ENCODE measurements around the gene KRT9.

DNA sequence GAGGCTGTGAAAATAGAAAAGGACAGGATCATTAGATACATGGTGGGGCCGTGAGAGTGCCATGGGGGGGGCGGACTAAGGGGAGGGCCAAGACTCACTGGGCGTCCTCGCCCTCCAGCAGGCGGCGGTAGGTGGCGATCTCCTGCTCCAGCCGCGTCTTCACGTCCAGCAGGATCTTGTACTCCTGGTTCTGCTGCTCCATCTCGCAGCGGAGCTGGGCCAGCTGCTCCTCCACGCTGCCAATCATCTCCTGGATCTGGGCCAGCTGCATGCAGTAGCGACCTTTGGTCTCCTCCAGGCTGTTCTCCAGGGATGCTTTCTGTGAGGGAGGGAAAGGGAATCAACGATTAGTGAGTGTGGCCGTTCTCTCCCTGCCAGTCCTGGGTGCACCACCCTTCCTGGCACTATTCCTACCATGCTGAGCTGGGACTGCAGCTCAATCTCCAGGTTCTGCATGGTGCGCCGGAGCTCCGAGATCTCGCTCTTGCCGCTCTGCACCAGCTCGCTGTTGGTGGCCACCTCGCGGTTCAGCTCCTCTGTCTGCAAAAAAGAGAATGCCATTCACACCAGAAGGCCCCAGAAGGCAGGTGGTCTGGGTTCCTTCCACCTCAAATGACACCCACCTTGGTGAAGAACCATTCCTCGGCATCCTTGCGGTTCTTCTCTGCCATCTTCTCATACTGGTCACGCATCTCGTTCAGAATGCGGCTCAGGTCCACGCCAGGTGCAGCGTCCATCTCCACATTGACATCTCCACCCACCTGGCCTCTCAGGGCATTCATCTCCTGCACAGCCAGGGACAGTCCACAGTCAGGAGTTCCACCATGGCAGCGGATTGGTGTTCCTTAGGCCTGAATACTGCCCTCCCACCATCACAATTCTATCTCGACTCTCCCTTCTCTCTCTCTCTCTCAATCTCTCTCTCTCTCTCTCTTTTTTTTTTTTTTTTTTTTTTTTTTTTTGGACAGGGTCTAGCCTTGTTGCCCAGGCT, 11.6 kb upstream of the KRT9 start:
- TF ChIP-seq, protein P1, sequence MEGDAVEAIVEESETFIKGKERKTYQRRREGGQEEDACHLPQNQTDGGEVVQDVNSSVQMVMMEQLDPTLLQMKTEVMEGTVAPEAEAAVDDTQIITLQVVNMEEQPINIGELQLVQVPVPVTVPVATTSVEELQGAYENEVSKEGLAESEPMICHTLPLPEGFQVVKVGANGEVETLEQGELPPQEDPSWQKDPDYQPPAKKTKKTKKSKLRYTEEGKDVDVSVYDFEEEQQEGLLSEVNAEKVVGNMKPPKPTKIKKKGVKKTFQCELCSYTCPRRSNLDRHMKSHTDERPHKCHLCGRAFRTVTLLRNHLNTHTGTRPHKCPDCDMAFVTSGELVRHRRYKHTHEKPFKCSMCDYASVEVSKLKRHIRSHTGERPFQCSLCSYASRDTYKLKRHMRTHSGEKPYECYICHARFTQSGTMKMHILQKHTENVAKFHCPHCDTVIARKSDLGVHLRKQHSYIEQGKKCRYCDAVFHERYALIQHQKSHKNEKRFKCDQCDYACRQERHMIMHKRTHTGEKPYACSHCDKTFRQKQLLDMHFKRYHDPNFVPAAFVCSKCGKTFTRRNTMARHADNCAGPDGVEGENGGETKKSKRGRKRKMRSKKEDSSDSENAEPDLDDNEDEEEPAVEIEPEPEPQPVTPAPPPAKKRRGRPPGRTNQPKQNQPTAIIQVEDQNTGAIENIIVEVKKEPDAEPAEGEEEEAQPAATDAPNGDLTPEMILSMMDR (IDR thresholded peaks at IDR 0.05 in 2 of 3, conservative IDR thresholded peaks at IDR 0.05 in 1 of 3; ENCODE audit: borderline replicate concordance in 1 of 3, insufficient read depth in 1 of 3, low read depth in 2 of 3, low read length in 2 of 3) = no peak
- no peak for TF ChIP-seq JUND (IDR thresholded peaks at IDR 0.05)
- no peak for TF ChIP-seq EZH2 (IDR thresholded peaks at IDR 0.05)
- no peak for TF ChIP-seq POLR2A (IDR thresholded peaks at IDR 0.05; ENCODE audit: borderline replicate concordance, extremely low read depth, insufficient read depth, insufficient read length)
- TF ChIP-seq SIN3A (IDR thresholded peaks at IDR 0.05; ENCODE audit: low read depth) = no peak
- TF ChIP-seq POLR2AphosphoS5 (IDR thresholded peaks at IDR 0.05; ENCODE audit: low read depth, low read length) = no peak
- TF ChIP-seq RAD21 (IDR thresholded peaks at IDR 0.05; ENCODE audit: low read depth) = no peak
- no peak for TF ChIP-seq CEBPB (IDR thresholded peaks at IDR 0.05; ENCODE audit: low read depth)
- no peak for TF ChIP-seq FOSL1 (IDR thresholded peaks at IDR 0.05; ENCODE audit: low read depth)
- TF ChIP-seq, protein P2, sequence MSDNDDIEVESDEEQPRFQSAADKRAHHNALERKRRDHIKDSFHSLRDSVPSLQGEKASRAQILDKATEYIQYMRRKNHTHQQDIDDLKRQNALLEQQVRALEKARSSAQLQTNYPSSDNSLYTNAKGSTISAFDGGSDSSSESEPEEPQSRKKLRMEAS (IDR thresholded peaks at IDR 0.05) = no peak
- no peak for TF ChIP-seq YY1 (IDR thresholded peaks at IDR 0.05; ENCODE audit: extremely low read depth, insufficient replicate concordance, low read depth, low read length)
- TF ChIP-seq EZH2phosphoT487 (IDR thresholded peaks at IDR 0.05; ENCODE audit: borderline replicate concordance) = no peak
